Neutrophil (primary cell): ENCODE data around the gene HOMER1.

Experiments used
- H3K27ac ChIP-seq: fragments of 200-600 bp; sonication (generic); 2 replicates; pipeline ENCODE4 v1.5.1; 2016; ENCODE audit warnings: mild to moderate bottlenecking, moderate library complexity
- H3K27me3 ChIP-seq: fragments of 200-600 bp; sonication (generic); 2 replicates; pipeline ENCODE4 v1.6.0; 2016; ENCODE audit warnings: mild to moderate bottlenecking
- H3K36me3 ChIP-seq: fragments of 200-600 bp; sonication (generic); 2 replicates; pipeline ENCODE4 v1.5.1; 2017
- H3K4me1 ChIP-seq, 2 experiments: fragments of 200-600 bp in 1 of 2; sonication (generic) in 1 of 2; 1 replicate in 1 of 2; 2 replicates in 1 of 2; pipeline versions ENCODE4 v1.5.1 to v1.6.1; 2013 to 2016; ENCODE audit warnings: low read depth in 1 of 2, low read length in 1 of 2, mild to moderate bottlenecking in 1 of 2, moderate library complexity in 1 of 2; ENCODE audit not compliant: control insufficient read depth in 1 of 2, insufficient read depth in 1 of 2
- H3K4me3 ChIP-seq, 2 experiments: fragments of 200-600 bp in 1 of 2; sonication (generic) in 1 of 2; 1 replicate in 1 of 2; 2 replicates in 1 of 2; pipeline ENCODE4 v1.5.1; 2013 to 2016; ENCODE audit warnings: low read depth in 1 of 2, low read length in 1 of 2, mild to moderate bottlenecking in 1 of 2, moderate library complexity in 1 of 2
- H3K9me3 ChIP-seq: fragments of 200-600 bp; sonication (generic); 2 replicates; pipeline ENCODE4 v1.5.1; 2016
- TF ChIP-seq, protein P1 (sequence below): fragments of 200-600 bp; sonication (generic); IDR thresholded peaks from 2 replicates; pipeline ENCODE4 v1.5.1; 2016; ENCODE audit warnings: antibody characterized with exemption

HOMER1 gene

GRCh38 chr5:79471556-79471955 lies 42.4 kb downstream of the HOMER1 start:
- Histone ChIP-seq H3K27ac (no peak overlapping the region), H3K27me3 (no peaks in the 10 kb centered on the region), H3K4me3 (no peak overlapping the region), H3K36me3 (no peaks in the 10 kb centered on the region), H3K9me3 (no peaks in the 10 kb centered on the region), H3K4me1 (no peaks in the 10 kb centered on the region)
- TF ChIP-seq, protein P1, sequence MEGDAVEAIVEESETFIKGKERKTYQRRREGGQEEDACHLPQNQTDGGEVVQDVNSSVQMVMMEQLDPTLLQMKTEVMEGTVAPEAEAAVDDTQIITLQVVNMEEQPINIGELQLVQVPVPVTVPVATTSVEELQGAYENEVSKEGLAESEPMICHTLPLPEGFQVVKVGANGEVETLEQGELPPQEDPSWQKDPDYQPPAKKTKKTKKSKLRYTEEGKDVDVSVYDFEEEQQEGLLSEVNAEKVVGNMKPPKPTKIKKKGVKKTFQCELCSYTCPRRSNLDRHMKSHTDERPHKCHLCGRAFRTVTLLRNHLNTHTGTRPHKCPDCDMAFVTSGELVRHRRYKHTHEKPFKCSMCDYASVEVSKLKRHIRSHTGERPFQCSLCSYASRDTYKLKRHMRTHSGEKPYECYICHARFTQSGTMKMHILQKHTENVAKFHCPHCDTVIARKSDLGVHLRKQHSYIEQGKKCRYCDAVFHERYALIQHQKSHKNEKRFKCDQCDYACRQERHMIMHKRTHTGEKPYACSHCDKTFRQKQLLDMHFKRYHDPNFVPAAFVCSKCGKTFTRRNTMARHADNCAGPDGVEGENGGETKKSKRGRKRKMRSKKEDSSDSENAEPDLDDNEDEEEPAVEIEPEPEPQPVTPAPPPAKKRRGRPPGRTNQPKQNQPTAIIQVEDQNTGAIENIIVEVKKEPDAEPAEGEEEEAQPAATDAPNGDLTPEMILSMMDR = no peak

DNA sequence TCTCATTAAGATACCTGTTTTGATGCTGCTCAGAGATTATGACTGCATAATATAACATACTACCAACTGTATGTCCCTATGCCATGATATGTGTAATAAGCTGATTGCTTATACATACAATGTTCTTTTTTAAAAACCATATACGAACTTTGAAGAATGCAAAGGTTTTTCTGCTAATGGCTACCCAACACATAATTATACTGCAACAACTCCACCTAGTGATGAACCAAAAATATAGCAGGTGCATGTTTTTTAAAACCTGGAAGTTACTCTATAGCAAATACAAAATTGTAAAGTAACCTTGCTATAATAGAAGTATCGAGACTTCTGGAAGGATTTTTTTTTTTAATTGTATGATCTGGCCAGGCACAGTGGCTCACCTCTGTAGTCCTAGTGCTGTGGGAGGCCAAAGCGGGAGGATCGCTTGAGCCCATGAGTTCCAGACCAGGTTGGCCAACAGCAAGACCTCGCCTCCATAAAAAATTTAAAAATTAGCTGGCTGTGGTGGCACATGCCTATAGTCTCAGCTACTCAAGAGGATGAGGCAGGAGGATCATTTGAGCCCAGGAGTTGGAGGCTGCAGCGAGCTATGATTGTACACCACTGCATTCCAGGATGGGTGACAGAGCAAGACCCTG lies 49.1 kb downstream of the HOMER1 start:
- TF ChIP-seq, protein P1 = no peak
- H3K36me3 ChIP-seq = no peaks in the 10 kb centered on the region
- H3K9me3 ChIP-seq = no peaks in the 10 kb centered on the region
- no peak overlapping the region for H3K27ac ChIP-seq
- H3K27me3 ChIP-seq = peaks cover 20% of the 10 kb centered on the region
- H3K4me3 ChIP-seq = no peak overlapping the region
- no peaks in the 10 kb centered on the region for H3K4me1 ChIP-seq

DNA sequence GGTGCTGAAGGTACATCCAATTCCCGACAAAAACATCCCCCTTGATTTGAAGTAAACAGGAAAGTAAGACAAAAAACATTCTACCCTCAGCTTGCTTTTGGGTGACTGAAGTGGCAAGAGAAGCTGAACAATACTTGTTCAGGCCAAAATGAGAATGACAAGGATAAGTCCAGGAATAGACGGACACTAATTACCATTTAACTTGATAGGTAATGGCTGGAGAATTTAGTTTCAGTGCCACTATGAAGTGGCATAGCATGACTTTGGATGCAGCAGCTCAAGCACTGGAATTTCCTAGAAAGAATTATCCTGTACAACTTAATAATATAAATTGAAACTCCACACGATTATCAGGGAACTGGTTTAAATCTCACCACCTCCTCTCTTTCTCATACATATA lies 49.7 kb downstream of the HOMER1 start:
- H3K36me3 ChIP-seq = no peaks in the 10 kb centered on the region
- no peak overlapping the region for H3K4me3 ChIP-seq
- peaks cover 20% of the 10 kb centered on the region for H3K27me3 ChIP-seq
- no peaks in the 10 kb centered on the region for H3K4me1 ChIP-seq
- TF ChIP-seq, protein P1 = no peak
- H3K9me3 ChIP-seq = no peaks in the 10 kb centered on the region
- no peak overlapping the region for H3K27ac ChIP-seq

- H3K27me3 ChIP-seq = peaks cover 54% of the 10 kb centered on the region
- no peaks in the 10 kb centered on the region for H3K36me3 ChIP-seq
- TF ChIP-seq, protein P1 = no peak
- H3K4me3 ChIP-seq = no peak overlapping the region
- no peaks in the 10 kb centered on the region for H3K9me3 ChIP-seq
- no peak overlapping the region for H3K27ac ChIP-seq
- H3K4me1 ChIP-seq = no peaks in the 10 kb centered on the region
Observed at GRCh38 chr5:79459626-79460025, 54.3 kb downstream of the HOMER1 start.

DNA sequence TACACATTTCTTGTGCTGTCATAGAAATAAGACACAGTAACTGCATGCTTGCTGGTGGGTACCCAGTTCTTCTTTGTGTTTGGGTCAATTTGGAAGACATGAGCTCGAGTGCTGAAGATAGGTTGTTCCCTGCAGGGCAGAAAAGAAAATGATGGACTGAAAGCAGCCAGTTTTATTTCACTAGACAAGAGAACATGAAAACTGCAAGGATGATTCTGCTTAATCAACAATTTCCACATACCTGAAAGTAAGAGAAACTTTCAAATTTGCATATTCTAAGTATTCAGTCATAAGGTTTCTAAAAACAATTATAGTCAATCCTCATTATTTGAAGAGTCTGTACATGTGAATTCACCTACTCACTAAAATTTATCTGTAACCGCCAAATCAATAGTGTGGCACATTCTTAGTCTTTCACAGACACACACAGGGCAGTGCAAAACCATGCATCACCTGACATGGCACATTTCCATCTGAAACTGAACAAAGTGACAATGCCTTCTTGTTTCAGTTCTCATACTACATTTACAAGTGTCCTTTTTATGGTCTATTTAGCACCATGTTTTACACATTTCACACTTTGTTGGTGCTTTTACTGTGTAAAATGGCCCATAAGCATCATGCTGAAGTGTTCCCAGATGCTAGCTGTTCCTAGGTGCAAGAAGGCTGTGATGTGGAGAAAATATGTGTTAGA lies 56.9 kb downstream of the HOMER1 start:
- H3K27me3 ChIP-seq = peaks cover 67% of the 10 kb centered on the region
- no peaks in the 10 kb centered on the region for H3K36me3 ChIP-seq
- H3K4me3 ChIP-seq = no peak overlapping the region
- no peak overlapping the region for H3K27ac ChIP-seq
- no peaks in the 10 kb centered on the region for H3K9me3 ChIP-seq
- no peaks in the 10 kb centered on the region for H3K4me1 ChIP-seq
- TF ChIP-seq, protein P1 = no peak
